MV-4-11 (cell line): Measurements from ENCODE around the gene DCX.

Source experiments
- DNase-seq: peaks from one replicate; lab custom pipeline; 2025; lab: John Stamatoyannopoulos, UW

The DCX gene

DNA sequence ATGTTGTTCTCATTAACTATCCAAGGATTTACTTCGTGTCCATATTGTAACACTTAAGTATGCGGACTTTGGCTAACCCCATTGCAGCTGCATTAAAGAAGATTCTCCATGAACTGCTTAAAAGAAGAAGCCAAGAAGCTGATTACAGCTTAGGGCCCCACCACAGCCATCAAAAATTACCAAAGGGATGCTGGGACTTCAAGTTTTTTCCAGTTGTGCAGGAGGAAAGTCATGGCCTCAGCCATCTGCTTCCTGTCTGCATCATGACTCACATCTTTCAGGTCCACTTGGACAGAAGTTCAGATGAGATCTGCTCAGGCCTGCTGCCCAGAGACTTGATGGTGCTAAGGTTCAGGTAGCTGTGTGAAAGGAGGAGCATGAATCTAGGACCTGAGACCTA, 102.9 kb downstream of the DCX start:
- no peak for DNase-seq

DNA sequence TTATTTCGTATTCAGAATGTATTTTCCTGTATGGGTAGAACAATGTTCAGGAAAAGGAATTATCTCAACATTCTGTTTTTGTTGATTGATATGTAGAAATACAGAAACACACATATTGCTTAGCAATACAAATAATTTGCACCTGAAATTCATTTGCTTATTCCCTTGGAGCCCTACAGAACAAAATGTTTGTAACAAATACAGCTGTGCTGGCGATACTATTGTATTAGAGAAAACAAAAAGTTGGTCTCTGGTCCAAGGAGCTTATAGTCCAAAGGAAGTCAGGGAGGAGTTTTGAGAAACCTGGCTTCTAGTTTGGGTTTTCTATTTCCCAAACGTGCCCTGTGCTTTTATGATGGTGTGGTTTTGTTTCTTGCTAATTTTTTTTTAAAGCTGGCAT, 104.0 kb downstream of the DCX start:
- DNase-seq: no peak

DNA sequence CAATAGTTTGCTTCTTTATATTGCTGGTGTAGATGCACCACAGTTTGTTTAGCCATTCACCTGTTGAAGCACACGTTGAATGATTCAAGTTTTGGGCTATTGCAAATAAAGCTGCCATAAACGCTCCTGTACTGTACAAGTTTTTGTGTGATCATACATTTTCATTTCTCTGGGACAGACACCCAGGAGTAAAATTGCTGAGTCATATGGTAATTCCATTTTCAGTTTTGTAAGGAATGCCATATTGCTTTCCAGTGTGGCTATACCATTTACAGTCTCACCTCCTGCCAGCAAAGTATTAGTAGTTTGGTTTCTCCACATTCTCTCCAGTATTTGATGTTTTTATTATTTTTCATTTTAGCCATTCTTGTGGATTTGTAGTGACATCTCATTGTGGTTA, 109.7 kb downstream of the DCX start:
- no peak for DNase-seq

GRCh38 chrX:111288841-111289240, 123.2 kb downstream of the DCX start:
- no peak for DNase-seq

DNA sequence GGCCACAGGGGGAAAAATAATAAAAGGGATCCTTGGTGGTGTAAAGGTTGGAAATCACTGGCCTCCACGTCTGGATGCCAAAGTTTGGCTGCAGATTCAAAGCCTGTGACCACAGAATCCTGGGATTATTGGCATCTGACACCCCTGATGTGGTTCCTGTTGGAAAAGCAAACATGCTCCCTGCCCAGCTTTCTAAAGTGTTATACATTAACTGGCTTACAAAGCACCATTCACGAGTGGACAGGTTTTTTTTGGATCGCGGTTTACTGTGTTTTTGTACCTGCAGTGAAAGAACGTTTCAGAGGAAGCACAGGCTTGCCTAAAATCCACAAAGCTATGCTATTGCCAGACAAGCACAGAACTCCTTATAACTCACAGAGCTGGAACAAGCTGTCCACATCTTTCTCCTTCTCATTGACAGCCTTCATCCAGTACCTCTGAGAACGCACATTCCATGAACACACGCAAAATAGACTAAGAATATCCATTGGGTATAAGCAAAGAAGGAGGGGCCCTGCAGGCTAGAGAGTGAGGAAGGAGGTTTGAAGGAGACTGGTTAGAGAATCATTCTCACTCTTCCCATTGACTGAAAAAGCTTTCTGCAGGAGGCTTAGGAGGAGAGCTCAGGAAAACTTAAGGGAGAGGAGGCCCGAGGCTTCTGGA, 127.2 kb downstream of the DCX start:
- no peak for DNase-seq

DNA sequence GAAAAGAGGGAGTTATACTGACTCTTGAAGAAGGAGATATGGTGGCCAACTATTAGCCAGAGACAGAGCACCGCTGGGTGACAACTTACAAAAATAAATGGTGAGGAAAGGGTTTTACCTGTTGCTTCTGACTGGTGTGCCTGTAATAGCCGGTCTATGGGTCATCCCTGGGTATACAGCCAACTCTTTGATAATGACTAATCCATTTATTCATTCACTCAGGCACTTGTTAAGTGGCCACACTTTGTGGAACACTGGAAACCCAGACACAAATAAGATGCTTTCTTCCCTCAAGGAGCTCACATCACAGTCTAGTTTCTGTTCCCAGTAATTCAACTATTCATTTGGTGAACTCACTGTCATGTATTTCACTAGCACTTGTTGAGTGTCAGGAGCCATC, 128.5 kb downstream of the DCX start:
- no peak for DNase-seq

- DNase-seq: no peak
Measured at GRCh38 chrX:111282991-111283390, 129.0 kb downstream of the DCX start.

DNA sequence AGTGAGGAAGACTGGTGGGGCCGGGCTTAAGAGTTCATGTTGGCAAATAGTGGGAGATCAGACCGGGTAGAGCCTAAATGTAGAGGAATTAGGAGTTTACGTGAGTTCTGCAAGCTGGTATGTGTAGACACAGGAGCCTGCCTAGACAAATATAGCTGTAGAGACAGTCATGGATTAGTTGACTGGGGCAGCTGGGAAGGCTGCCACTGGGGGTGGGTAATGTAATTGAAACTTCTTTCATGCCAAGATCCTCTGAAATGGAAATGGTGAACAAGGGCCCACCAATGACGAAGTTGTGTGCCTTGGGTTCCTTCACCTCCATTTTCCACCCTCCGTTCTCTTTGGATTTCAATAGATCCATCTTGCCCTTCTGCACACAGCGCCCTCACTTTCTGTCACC, 129.9 kb downstream of the DCX start:
- no peak for DNase-seq

- peak; percentile 37 for DNase-seq
Measured at GRCh38 chrX:111270339-111270738, 141.7 kb downstream of the DCX start, which contains the start of gene CAPN6. Gene CAPN6, minus strand, starts transcription at chrX:111270483. Its CDS starts 6,547 bp downstream, at chrX:111263936.

- DNase-seq: no peak
Measured at GRCh38 chrX:111268506-111268905, 143.5 kb downstream of the DCX start.

GRCh38 chrX:111265486-111265885, 146.5 kb downstream of the DCX start:
- DNase-seq: no peak

DNA sequence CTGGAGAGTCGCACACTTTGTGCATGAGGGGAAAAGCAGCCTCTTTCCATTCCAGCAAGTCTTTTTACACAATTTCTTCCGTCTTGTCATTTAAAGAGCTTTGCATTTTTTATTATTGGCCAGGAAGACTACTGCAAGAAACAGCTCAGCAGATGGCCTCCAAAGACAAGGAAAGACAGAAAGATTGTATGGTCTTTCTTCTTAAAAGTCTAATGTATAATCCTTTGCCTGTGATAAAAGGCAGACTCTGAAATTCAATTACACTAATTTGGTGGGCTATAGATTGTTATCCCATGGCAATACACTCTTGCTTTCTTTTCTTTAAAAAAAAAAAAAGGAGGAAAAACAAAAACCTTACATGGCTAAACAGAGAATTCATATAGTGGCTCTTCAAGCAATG, 147.6 kb downstream of the DCX start:
- no peak for DNase-seq

- DNase-seq: no peak
Measured at GRCh38 chrX:111262086-111262485, 149.9 kb downstream of the DCX start.

- DNase-seq: no peak
Measured at GRCh38 chrX:111260451-111260850, 151.5 kb downstream of the DCX start.

GRCh38 chrX:111259559-111259958, 152.4 kb downstream of the DCX start:
- DNase-seq: no peak

DNA sequence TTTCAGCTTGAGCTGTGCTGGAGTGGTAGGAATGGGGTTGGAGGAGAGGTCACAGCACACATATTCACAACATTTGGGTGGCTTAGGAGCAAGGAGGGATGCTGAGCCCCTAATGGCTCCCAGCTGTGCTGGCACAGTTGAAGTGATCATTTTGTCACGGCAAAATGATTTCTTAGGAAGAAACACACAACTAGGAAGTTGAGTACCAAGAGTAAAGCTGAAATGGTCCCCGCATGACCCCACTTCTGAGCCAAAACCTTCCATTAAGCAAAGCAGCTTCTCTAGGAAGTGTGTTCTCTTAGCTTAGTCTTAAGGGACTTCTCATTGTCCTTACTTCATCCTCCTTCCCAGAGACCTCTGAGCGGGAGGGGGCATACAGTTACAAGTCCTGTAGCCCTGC, 154.3 kb downstream of the DCX start:
- DNase-seq: no peak

DNA sequence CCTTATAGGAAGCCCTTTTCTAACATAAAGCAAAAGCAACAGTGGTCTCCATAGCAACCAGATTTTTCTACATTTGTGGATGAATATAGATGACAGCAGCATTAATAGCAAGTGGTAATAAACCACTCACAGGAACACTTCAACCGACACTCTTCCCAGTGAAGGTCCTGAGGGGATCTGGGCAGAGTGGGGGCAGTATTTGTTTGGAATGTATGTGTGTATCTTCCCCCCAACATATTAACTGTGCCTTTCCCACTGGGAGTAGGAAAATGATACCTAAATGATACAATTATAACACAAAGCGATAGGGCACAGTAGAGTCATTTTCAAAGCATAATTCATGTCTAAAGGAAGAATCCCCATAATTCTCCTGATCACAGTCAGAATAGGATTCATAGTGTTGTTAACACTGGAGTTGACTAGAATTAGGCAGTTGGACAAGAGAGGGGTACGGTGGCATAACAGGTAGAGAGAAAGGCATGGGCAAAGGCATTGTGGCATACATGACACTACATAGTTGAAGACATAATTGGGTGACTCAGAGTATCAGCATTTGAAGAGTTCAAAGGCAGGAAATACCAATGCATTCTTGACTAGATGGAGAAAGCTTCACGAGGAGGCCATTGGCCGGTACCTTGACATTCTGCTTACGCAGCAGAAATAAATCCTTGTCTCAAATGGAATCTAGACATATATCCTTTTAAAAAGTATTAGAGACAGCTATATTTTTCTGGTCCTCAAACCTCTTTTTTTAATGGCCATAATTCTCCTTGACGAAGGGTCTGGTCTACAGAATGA, 156.9 kb downstream of the DCX start:
- no peak for DNase-seq

- DNase-seq: no peak
Measured at GRCh38 chrX:111244235-111244750, 167.7 kb downstream of the DCX start.
